ENCODE data around the gene ACTG1. TPM values are rescaled to one million over a fixed set of nuclear protein-coding genes. Genes with fewer than 3 reads are reported as not detected.

ACTG1 gene
- total and polyA plus RNA-seq, 9 of the 15 experiments (the other 6 are each of a cell fraction or from before 2014, with no cell fraction given): 224 to 1,775 (median 568) TPM

GRCh38 chr17:81550830-81551457 lies 38.3 kb upstream of the ACTG1 start:
- DNase-seq (ENCODE audit: extremely low read depth in 1 of 4, low spot score in 3 of 4): no peak
- in situ Hi-C loops (cut with MboI): no loop called here
- peak overlapping the region; percentile 96 for H3K4me2 ChIP-seq (ENCODE audit: insufficient read depth, low read length)
- 80% methylated on average over 24 of the region's 27 CpGs for WGBS (ENCODE audit: insufficient coverage, low coverage, missing lambda C conversion rate)
- peaks cover 37% of the 10 kb centered on the region for H3K79me2 ChIP-seq (ENCODE audit: control insufficient read depth, insufficient read depth, low read length)
- H3K9me1 ChIP-seq (ENCODE audit: control insufficient read depth, insufficient read depth, low read length): peaks cover 4% of the 10 kb centered on the region
- H2AFZ ChIP-seq (ENCODE audit: low read depth, low read length): no peak overlapping the region
- TF ChIP-seq ZNF41 (CRISPR knock-in tag; conservative IDR thresholded peaks at IDR 0.05) (no peak), TEAD4 (IDR thresholded peaks at IDR 0.05; ENCODE audit: low read length) (no peak), TEAD4 (CRISPR knock-in tag; IDR thresholded peaks at IDR 0.05; ENCODE audit: borderline replicate concordance) (peak; percentile 51; the same call in 1 of the 2 replicates), E2F8 (IDR thresholded peaks at IDR 0.05; ENCODE audit: low read depth, partially characterized antibody) (no peak), ZNF143 (CRISPR knock-in tag; IDR thresholded peaks at IDR 0.05) (0 out of 2 replicates have a peak, but pooled peaks have one; percentile 29), PCBP1 (IDR thresholded peaks at IDR 0.05; ENCODE audit: low read depth, low read length, poor library complexity, severe bottlenecking) (no peak), SREBF2 (CRISPR knock-in tag; IDR thresholded peaks at IDR 0.05) (no peak), ZFP36 (IDR thresholded peaks at IDR 0.05; ENCODE audit: low read depth, low read length, partially characterized antibody) (peak; percentile 16), XRCC5 (IDR thresholded peaks at IDR 0.05; ENCODE audit: low read depth, low read length) (0 out of 2 replicates have a peak, but pooled peaks have one; percentile 19), SIRT6 (IDR thresholded peaks at IDR 0.05; ENCODE audit: low read depth, low read length) (no peak)
- TF ChIP-seq, protein P1, sequence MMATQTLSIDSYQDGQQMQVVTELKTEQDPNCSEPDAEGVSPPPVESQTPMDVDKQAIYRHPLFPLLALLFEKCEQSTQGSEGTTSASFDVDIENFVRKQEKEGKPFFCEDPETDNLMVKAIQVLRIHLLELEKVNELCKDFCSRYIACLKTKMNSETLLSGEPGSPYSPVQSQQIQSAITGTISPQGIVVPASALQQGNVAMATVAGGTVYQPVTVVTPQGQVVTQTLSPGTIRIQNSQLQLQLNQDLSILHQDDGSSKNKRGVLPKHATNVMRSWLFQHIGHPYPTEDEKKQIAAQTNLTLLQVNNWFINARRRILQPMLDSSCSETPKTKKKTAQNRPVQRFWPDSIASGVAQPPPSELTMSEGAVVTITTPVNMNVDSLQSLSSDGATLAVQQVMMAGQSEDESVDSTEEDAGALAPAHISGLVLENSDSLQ (IDR thresholded peaks at IDR 0.05): 0 out of 2 replicates have a peak, but pooled peaks have one; percentile 11
- peaks cover 49% of the 10 kb centered on the region for H3K36me3 ChIP-seq (ENCODE audit: control insufficient read depth, insufficient read depth, low read length)
- H3K4me1 ChIP-seq (replicated peaks in 1 of 2; ENCODE audit: control insufficient read depth in 2 of 2, insufficient read depth in 2 of 2, low read length in 2 of 2): peaks cover 19 to 63% of the 10 kb centered on the region in 2 experiments; a peak in 4 of 5 replicates
- no peak for FAIRE-seq
- H3K27ac ChIP-seq (ENCODE audit: extremely low read depth, low read depth, low read length): peak overlapping the region; percentile 90; the same call in 1 of the 3 replicates
- CTCF ChIA-PET (ENCODE audit: low intra/inter-chr PET ratio): no interaction called here
- peak overlapping the region; percentile 89 to 96; a peak in 3 of 4 replicates for H3K9ac ChIP-seq (ENCODE audit: insufficient read depth in 1 of 2, low read depth in 2 of 2, low read length in 2 of 2)
- ATAC-seq: no peak
- H3K4me3 ChIP-seq: peak overlapping the region; percentile 97
- H3K27me3 ChIP-seq (ENCODE audit: control insufficient read depth in 2 of 2, insufficient read depth in 2 of 2, low read length in 2 of 2): no peaks in the 10 kb centered on the region
- intact Hi-C loops (cut with micrococcal nuclease): no loop called here
- BruUV-seq (replicated peaks): TSS peak; percentile 43
- peaks cover 12% of the 10 kb centered on the region; the same call in 1 of the 2 replicates for H4K20me1 ChIP-seq (replicated peaks; ENCODE audit: control insufficient read depth, insufficient read depth, low read length)
- POLR2A ChIA-PET: interaction anchor here (0.6 to 2.4 kb wide), 5 partner anchors 13 to 39 kb away, joined by 3 to 26 read pairs (median 3); partner anchors contain the start of gene ACTG1
- no peaks in the 10 kb centered on the region for H3K9me3 ChIP-seq (replicated peaks; ENCODE audit: control insufficient read depth, insufficient read depth, low read depth, low read length)

All from K562 (cell line).